Inflammatory macrophage (primary cell): ENCODE measurements around the gene TXNDC16.
"Not testable (repeated sequence)": the region's sequence is repeated elsewhere in the genome, so short reads cannot be mapped to it uniquely, and the experiment has no call there.

Source experiments
- DNase-seq, 2 donors: peaks; one replicate each; pipeline ENCODE4 v3.0.0-alpha.2; 2020 to 2022

The TXNDC16 gene

DNA sequence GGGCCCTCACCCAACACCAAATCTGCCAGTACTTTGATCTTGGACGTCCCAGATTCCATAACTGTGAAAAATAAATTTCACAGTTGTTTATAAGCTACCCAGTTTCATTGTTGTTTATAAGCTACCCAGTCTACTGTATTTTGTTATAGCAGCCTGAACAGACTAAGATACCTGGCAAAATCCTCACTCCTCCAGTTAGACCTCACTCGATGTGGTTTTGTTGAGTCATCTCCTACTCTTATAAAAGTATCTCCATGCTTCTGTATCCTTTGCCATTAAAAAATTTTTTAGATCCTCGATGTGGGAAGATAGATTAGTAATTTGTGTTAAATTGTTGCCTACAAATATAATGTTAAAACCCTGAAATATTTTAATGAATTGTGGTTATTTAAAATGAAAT is 16.0 kb downstream of the TXNDC16 start:
- DNase-seq = no peak

DNA sequence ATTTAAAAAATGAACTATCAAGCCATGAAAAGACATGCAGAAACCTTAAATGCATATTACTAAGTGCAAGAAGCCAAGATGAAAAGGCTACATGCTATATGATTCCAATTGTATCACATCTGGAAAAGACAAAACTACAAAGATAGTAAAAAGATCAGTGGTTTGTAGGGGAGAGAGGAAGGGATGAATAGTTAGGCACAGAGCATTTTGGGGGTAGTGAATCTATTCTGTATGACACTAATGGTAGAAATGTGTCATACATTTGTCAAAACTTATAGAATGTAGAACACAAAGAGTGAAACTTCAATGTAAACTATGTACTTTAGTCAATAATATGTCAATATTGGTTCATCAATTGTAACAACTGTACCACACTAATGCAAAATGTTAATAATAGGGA is 20.8 kb downstream of the TXNDC16 start:
- DNase-seq = no peak

GRCh38 chr14:52527052-52527451 is 25.3 kb downstream of the TXNDC16 start:
- no peak for DNase-seq

- no peak for DNase-seq
Observed at GRCh38 chr14:52522581-52523345, 29.5 kb downstream of the TXNDC16 start.

DNA sequence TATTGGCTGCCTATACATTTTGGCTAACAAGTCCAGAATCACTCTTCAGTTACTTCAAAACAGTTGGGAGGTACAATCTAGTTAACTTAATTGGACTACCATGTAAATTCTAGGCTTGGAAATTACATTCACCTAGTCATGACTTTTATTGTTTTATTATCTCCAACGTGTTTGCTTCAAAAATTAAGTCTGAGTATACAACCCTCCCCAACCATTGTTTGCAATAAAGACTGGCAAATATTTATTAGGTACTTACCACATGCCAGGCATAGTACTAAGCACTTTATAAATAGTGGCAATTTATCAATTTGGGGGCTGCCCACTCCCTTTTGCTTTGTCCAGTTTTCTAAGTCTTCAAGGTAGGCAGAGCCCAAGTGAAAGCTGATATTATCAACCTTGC is 30.3 kb downstream of the TXNDC16 start:
- no peak for DNase-seq

GRCh38 chr14:52514046-52514811 is 38.1 kb downstream of the TXNDC16 start:
- DNase-seq = no peak

DNA sequence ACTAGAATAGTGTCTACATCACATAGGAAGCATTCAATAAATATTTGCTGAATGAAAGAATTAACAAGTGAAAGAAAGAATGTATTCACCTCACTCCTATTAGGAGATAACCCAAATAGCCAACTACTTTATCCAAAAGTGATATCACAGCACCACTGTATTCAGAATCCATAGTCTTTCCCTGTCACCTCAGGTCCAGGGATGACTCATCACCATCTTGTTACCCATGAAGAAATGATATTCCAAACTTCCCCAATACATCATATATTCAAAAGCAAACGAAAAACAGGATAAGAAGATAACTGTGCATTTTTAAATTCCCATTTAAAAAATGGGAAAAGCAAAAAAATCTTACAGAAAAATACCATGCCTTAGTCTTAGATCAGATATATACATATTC is 39.1 kb downstream of the TXNDC16 start:
- DNase-seq = no peak

GRCh38 chr14:52494444-52494843 is 57.9 kb downstream of the TXNDC16 start:
- DNase-seq = no peak

GRCh38 chr14:52485350-52485960 is 66.8 kb downstream of the TXNDC16 start:
- no peak for DNase-seq

GRCh38 chr14:52481864-52482263 is 70.4 kb downstream of the TXNDC16 start:
- DNase-seq = no peak

DNA sequence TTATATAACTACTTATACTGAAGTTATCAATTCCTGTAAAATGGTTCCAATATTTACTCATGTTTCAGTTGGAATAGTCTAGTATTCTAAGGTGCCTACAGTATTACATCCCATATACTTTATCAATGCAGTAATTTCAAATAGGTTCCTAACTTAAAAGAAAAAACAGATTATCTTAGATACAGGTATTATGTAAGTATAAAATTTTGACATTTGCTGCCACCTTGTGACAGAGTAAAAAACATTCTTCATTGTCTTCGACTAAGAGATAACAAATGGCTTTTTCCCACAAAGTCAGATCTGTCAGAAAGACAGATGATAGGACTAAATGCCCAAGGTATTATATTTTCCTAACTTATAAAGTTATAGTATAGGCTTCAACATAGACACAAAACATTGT is 78.7 kb downstream of the TXNDC16 start:
- DNase-seq = peak in 1 of 2 donors; percentile 55

- no peak for DNase-seq
Observed at GRCh38 chr14:52472728-52473127, 79.6 kb downstream of the TXNDC16 start.

GRCh38 chr14:52472251-52472650 is 80.1 kb downstream of the TXNDC16 start:
- not testable (repeated sequence) for DNase-seq

DNA sequence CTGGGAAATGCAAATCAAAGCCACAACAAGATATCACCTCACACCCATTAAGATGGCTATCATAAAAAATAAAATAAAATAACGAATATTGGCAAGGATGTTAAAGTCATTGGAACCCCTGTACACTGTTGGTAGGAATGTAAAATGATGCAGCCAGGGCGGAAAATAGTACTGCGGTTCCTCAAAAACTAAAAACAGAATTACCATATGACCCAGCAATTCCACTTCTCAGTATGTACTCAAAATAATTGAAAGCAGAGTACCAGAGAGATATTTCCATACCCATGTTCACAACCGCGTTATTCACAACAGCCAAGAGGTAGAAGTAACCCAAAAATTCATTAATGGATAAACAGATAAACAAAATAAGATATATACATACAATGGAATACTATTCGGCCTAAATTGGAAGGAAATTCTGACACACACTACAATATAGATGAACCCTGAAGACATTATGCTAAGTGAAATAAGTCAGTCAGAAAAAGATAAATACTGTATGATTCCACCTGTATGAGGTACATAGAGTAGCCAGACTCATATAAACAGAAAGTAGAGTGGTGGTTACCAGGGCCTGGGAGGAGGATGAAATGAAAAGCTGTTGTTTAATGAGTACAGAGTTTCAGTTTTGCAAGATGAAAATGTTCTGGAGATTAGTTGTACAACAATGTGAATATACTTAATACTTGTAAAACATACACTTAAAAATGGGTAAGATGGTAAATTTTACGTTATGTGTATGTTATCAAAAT is 84.6 kb downstream of the TXNDC16 start:
- no peak for DNase-seq

DNA sequence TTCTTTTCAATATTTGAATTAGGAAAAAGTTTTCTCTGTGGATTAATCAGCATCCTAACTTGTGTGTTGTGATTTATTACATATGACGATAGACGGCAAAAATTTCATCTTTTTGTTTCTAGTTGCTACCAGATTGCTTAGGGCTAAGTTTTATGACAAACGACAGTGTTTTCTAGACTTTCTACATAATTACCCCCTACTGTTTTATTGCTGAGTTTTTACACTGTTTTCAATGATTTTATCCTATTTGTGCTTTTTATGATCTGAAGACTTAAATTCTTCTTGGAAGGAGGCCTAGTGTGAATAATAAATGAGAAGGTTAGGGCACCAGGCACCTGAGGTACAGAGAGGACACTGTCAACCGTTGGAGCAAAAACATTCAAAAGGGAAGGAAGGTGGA is 88.1 kb downstream of the TXNDC16 start:
- no peak for DNase-seq

DNA sequence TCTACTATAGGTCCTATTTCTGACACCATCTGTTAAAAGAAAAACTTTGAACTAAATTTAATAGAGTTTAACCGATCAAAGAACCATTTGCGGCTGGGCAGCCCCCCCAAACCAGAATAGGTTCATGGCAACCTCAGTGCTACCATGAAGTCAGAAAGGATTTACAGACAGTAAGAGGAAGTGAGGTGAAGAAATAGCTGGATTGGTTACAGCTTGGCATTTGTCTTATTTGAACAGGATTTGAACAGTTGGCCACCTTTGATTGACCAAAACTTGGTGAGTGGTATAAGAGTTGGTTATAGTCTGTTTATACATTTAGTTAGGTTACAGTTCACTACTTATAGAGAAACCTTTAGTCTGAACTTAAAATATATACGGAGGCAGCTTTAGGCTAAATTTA is 88.9 kb downstream of the TXNDC16 start:
- DNase-seq = no peak

DNA sequence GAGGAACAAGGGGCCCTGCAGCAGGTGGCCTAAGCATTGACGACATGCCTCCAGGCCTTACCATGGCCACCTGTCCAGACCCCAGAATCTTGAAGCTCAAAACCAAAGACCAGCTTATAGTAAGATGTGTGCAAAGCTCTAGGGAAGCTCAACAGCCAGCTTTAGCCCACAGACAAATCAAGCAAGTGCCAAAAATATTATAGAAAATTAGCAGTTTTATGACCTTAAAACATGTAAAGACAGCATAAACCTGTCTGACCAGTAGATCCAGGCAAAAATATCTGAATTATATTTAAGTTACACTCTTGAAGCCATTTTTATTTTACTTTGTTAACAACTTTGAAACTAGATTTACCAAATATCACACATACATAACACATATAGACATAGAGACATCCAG is 90.6 kb downstream of the TXNDC16 start:
- no peak for DNase-seq

DNA sequence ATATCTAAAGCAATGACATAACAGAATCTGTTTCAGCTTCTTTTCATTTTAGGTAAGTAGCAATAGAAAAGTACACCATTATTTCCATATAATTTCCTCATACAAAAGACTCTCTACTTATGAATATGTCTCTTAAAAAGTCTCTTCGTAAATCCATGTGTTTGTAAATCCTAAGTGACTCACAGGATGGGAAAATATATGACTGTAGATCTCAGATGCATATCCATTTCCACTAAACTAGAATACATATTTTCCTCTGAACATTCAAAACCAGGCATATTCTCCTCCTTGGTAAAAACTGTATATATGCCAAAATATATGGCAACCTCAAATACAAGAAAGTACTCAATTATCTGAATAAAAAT is 93.6 kb downstream of the TXNDC16 start:
- no peak for DNase-seq

DNA sequence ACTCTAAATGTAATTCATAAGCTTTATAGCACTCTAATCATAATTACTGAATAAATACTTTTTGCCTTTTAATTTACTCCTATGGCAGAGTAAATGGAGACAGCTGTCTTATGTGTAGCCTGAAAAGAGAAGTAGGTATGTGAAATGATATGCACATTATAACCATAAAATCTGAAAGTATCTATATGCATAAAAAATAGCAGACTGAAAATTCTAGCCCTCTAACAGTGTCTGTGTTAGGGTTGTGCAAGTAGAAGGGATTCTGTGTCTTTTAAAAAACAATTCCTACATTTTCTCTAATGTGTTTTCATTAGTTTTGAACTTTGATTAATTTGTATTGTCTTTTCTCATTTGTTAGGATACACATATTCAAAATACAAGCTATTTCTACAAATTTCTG is 94.9 kb downstream of the TXNDC16 start:
- no peak for DNase-seq

- DNase-seq = no peak
Observed at GRCh38 chr14:52455291-52456088, 96.8 kb downstream of the TXNDC16 start.

DNA sequence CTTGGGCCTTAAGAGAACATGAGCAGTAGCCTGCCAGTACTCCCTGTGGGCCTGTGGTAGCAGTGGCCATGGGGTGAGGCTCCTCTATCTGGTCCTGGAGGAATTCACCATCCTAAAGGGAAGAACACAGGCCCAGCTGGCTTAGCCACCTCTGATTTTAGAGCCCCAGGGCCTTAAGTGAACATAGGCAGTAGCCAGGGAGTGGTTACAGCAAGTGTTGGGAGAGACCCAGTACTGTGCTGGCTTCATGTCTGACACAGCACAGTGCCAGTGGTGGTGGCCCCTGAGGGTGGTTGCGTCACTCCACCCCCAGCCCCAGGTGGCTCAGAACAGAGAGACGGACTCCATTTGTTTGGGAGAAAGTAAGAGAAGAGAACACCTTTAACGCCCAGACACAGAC is 105.1 kb downstream of the TXNDC16 start:
- no peak for DNase-seq

GRCh38 chr14:52446355-52446754 is 106.0 kb downstream of the TXNDC16 start:
- no peak for DNase-seq
